K562 (cell line): ENCODE data around the gene TSPAN11. TPM values are rescaled to one million over a fixed set of nuclear protein-coding genes. Genes with fewer than 3 reads are reported as not detected.

Experiments used
- ATAC-seq: fragments of 200-7000 bp; cut with Tn5 transposase; 3 replicates; pipeline ENCODE4 v1.9.1; 2020; ENCODE audit warnings: moderate library complexity
- BruUV-seq: library from RNA; stranded (reverse); fragments of 400-500 nt; replicated peaks from 2 replicates; lab custom pipeline; 2021; lab: Mats Ljungman, UMichigan
- CTCF ChIA-PET: fragments of 300-600 bp; formaldehyde crosslinking; extraction: SDS; loops from one replicate; lab custom pipeline; 2021; ENCODE audit warnings: low intra/inter-chr PET ratio; lab: Yijun Ruan, JAX
- POLR2A ChIA-PET: fragments of 300-600, 350-650 bp; sonication (Branson Sonifier 250); formaldehyde crosslinking; extraction: SDS; loops from one replicate; lab custom pipeline; 2021; ENCODE audit warnings: antibody characterized with exemption, inconsistent platforms; lab: Yijun Ruan, JAX
- DNase-seq, 4 experiments: peaks; one replicate each; pipeline versions ENCODE4 v3.0.0 to v3.0.0-alpha.2; 2011 to 2018; ENCODE audit warnings: low spot score in 3 of 4, mixed read lengths in 3 of 4; ENCODE audit errors: extremely low read depth in 1 of 4
- FAIRE-seq: peaks from 2 replicates; lab custom pipeline; 2011; peaks lifted over from hg19 to GRCh38; lab: Jason Lieb, UNC
- H2AFZ ChIP-seq: 2 replicates; pipeline ENCODE4 v1.6.0; 2011; ENCODE audit warnings: low read depth, low read length, control low read depth, inconsistent platforms
- H3K27ac ChIP-seq: fragments of 200-600 bp; 3 replicates; pipeline ENCODE4 v1.8.0; 2011; ENCODE audit warnings: low read depth, mild to moderate bottlenecking, control low read depth, inconsistent platforms, low read length, moderate library complexity, mixed read lengths; ENCODE audit errors: extremely low read depth
- H3K27me3 ChIP-seq, 2 experiments: fragments of 300-600 bp in 1 of 2; 2 replicates in 1 of 2; 3 replicates in 1 of 2; pipeline versions ENCODE4 v1.6.0 to v1.8.0; 2011; ENCODE audit warnings: inconsistent platforms in 2 of 2, low read length in 2 of 2, mild to moderate bottlenecking in 1 of 2, mixed read lengths in 1 of 2, moderate library complexity in 1 of 2; ENCODE audit not compliant: control insufficient read depth in 2 of 2, insufficient read depth in 2 of 2
- H3K36me3 ChIP-seq: fragments of 300-600 bp; 3 replicates; pipeline ENCODE4 v1.8.0; 2011; ENCODE audit warnings: mild to moderate bottlenecking, low read length, inconsistent platforms; ENCODE audit not compliant: control insufficient read depth, insufficient read depth
- H3K4me1 ChIP-seq, 2 experiments: fragments of 200-600 bp in 1 of 2; replicated peaks in 1 of 2; 2 replicates in 1 of 2; 3 replicates in 1 of 2; pipeline versions ENCODE4 v1.5.1 to v1.8.0; 2011; ENCODE audit warnings: inconsistent platforms in 2 of 2, low read length in 2 of 2, mild to moderate bottlenecking in 1 of 2, mixed read lengths in 1 of 2, moderate library complexity in 1 of 2; ENCODE audit not compliant: control insufficient read depth in 2 of 2, insufficient read depth in 2 of 2
- H3K4me2 ChIP-seq: 2 replicates; pipeline ENCODE4 v1.6.1; 2011; ENCODE audit warnings: low read length, control low read depth, inconsistent platforms, mixed read lengths; ENCODE audit not compliant: insufficient read depth
- H3K4me3 ChIP-seq: fragments of 200-600 bp; sonication (generic), shearing (Covaris generic); 2 replicates; pipeline ENCODE4 v1.5.1; 2016; ENCODE audit warnings: control low read depth, inconsistent platforms
- H3K79me2 ChIP-seq: fragments of 200-600 bp; 3 replicates; pipeline ENCODE4 v1.8.0; 2011; ENCODE audit warnings: low read length, inconsistent platforms; ENCODE audit not compliant: control insufficient read depth, insufficient read depth
- H3K9ac ChIP-seq, 2 experiments: 2 replicates each; pipeline versions ENCODE4 v1.6.0 to v1.6.1; 2011; ENCODE audit warnings: low read depth in 2 of 2, low read length in 2 of 2, control low read depth in 1 of 2, inconsistent platforms in 1 of 2, mild to moderate bottlenecking in 1 of 2, mixed read lengths in 1 of 2; ENCODE audit not compliant: insufficient read depth in 1 of 2
- H3K9me1 ChIP-seq: one replicate; pipeline ENCODE4 v1.6.0; 2011; ENCODE audit warnings: inconsistent platforms, mild to moderate bottlenecking, low read length, moderate library complexity; ENCODE audit not compliant: control insufficient read depth, insufficient read depth
- H3K9me3 ChIP-seq: replicated peaks from 2 replicates; pipeline ENCODE4 v1.5.1; 2011; ENCODE audit warnings: low read depth, low read length, inconsistent platforms; ENCODE audit not compliant: control insufficient read depth, insufficient read depth
- H4K20me1 ChIP-seq: replicated peaks from 2 replicates; pipeline ENCODE4 v1.6.1; 2011; ENCODE audit warnings: low read length, inconsistent platforms, mixed read lengths; ENCODE audit not compliant: control insufficient read depth, insufficient read depth
- ADNP ChIP-seq: fragments of 200-800 bp; sonication (Bioruptor generic); IDR thresholded peaks from 2 replicates; pipeline ENCODE4 v1.6.1; 2016; ENCODE audit warnings: missing genetic modification characterization, missing compliant biosample characterization
- CHCHD3 ChIP-seq: fragments of 250-450 bp; sonication (Bioruptor Pico); IDR thresholded peaks from 2 replicates; pipeline ENCODE4 v2.1.2; 2022; ENCODE audit warnings: mild to moderate bottlenecking
- GTF2F1 ChIP-seq: IDR thresholded peaks from 2 replicates; pipeline ENCODE4 v1.6.1; 2011; ENCODE audit warnings: low read depth, low read length, improper control_type of control experiment
- HCFC1 ChIP-seq: IDR thresholded peaks from 2 replicates; pipeline ENCODE4 v1.6.1; 2012; ENCODE audit warnings: low read depth, low read length, improper control_type of control experiment
- IFI16 ChIP-seq: fragments of 250-450 bp; sonication (Bioruptor Pico); IDR thresholded peaks from 2 replicates; pipeline ENCODE4 v2.1.2; 2022; ENCODE audit warnings: mild to moderate bottlenecking, inconsistent platforms
- KDM5B ChIP-seq: fragments of 200-600 bp; sonication (generic); IDR thresholded peaks from 2 replicates; pipeline ENCODE4 v1.6.1; 2012; ENCODE audit warnings: low read depth, mild to moderate bottlenecking, moderate library complexity, low read length, control low read depth, inconsistent platforms; ENCODE audit not compliant: insufficient replicate concordance
- RUNX1 ChIP-seq: sonication (generic); IDR thresholded peaks from 2 replicates; pipeline ENCODE4 v1.6.1; 2016; ENCODE audit warnings: antibody characterized with exemption, low read depth
- STAT5A ChIP-seq: IDR thresholded peaks from 2 replicates; pipeline ENCODE4 v1.6.1; 2012; ENCODE audit warnings: low read length, inconsistent platforms, borderline replicate concordance
- TEAD4 ChIP-seq, 2 experiments: sonication (generic) in 1 of 2; formaldehyde crosslinking in 1 of 2; IDR thresholded peaks; 2 replicates each; pipeline versions ENCODE4 v1.6.1 to v1.8.0; 2012 to 2022; ENCODE audit warnings: borderline replicate concordance in 1 of 2, inconsistent platforms in 1 of 2, low read length in 1 of 2, mild to moderate bottlenecking in 1 of 2, missing genetic modification reagents in 1 of 2
- ZC3H8 ChIP-seq: fragments of 450-650 bp; IDR thresholded peaks from 2 replicates; pipeline ENCODE4 v1.6.1; 2017
- ZNF644 ChIP-seq: fragments of 200-800 bp; sonication (Bioruptor generic); IDR thresholded peaks from 2 replicates; pipeline ENCODE4 v1.6.1; 2016; ENCODE audit warnings: low read depth, missing genetic modification characterization, missing compliant biosample characterization
- ZNF696 ChIP-seq: fragments of 250-450 bp; sonication (Bioruptor Pico); conservative IDR thresholded peaks from 2 replicates; pipeline ENCODE4 v1.4.0; 2020; ENCODE audit warnings: mild to moderate bottlenecking, moderate library complexity
- WGBS: fragments of 100-300 bp; shearing (Covaris generic); methylation state at CpG from one replicate; pipeline ENCODE4 v1.1.6; 2016; ENCODE audit warnings: low coverage, mixed read lengths; ENCODE audit not compliant: insufficient coverage; ENCODE audit errors: missing lambda C conversion rate; 5-methylcytosine and 5-hydroxymethylcytosine counted together
- in situ Hi-C: fragments of 300-500 bp; cut with MboI; formaldehyde crosslinking; loops from 4 replicates; pipeline ENCODE4 v1.15.0; 2018; ENCODE audit warnings: inconsistent platforms, mixed read lengths
- intact Hi-C: fragments of 100-400 bp; cut with micrococcal nuclease; formaldehyde crosslinking; loops from 2 replicates; pipeline ENCODE4 v1.14.2; 2022
- polyA plus RNA-seq, 8 experiments: library from polyadenylated mRNA; depleted of rRNA in 4 of 8; stranded (reverse) in 5 of 8; unstranded in 3 of 8; fragments of >200 nt; fragmentation: Nextera tagmentation in 2 of 8; fragmentation: Illumina TruSeq in 1 of 8; extraction: Ambion mirVana in 2 of 8; extraction: Trizol in 1 of 8; gene quantifications; 2 replicates each; pipeline versions ENCODE4 v1.2.1 to v1.2.3, GENCODE V29; 2011 to 2014; ENCODE audit warnings: inconsistent platforms in 1 of 8, missing spikeins in 1 of 8
- total RNA-seq, 7 experiments: library from RNA; depleted of rRNA in 6 of 7; stranded (reverse); fragments of >200 nt in 6 of 7; fragmentation: Illumina TruSeq in 2 of 7; extraction: Trizol in 2 of 7; gene quantifications; 2 replicates each; pipeline versions ENCODE4 v1.2.1 to v1.2.3, GENCODE V29; 2011 to 2021; ENCODE audit warnings: low replicate concordance in 1 of 7
- TF ChIP-seq, protein P1 (sequence below): sonication (generic); formaldehyde crosslinking; IDR thresholded peaks from 2 replicates; pipeline ENCODE4 v1.4.0; 2020; ENCODE audit warnings: mild to moderate bottlenecking, missing genetic modification reagents
- TF ChIP-seq, protein P2 (sequence below): fragments of 450-650 bp; IDR thresholded peaks from 2 replicates; pipeline ENCODE4 v1.6.1; 2016; ENCODE audit warnings: missing biosample characterization, missing genetic modification characterization
- TF ChIP-seq, protein P3 (sequence below), 2 experiments: fragments of 250-450 bp in 1 of 2; fragments of 450-650 bp in 1 of 2; sonication (Bioruptor Pico) in 1 of 2; IDR thresholded peaks; 2 replicates each; pipeline versions ENCODE4 v1.6.1 to v1.8.0; 2016 to 2021; ENCODE audit warnings: mild to moderate bottlenecking in 2 of 2, moderate library complexity in 2 of 2, missing compliant biosample characterization in 1 of 2, missing genetic modification characterization in 1 of 2
- TF ChIP-seq, protein P4 (sequence below): fragments of 450-650 bp; IDR thresholded peaks from 2 replicates; pipeline ENCODE4 v1.6.1; 2016

Gene TSPAN11
- total and polyA plus RNA-seq, 9 of the 15 experiments (the other 6 are each of a cell fraction or from before 2014, with no cell fraction given): not detected

DNA sequence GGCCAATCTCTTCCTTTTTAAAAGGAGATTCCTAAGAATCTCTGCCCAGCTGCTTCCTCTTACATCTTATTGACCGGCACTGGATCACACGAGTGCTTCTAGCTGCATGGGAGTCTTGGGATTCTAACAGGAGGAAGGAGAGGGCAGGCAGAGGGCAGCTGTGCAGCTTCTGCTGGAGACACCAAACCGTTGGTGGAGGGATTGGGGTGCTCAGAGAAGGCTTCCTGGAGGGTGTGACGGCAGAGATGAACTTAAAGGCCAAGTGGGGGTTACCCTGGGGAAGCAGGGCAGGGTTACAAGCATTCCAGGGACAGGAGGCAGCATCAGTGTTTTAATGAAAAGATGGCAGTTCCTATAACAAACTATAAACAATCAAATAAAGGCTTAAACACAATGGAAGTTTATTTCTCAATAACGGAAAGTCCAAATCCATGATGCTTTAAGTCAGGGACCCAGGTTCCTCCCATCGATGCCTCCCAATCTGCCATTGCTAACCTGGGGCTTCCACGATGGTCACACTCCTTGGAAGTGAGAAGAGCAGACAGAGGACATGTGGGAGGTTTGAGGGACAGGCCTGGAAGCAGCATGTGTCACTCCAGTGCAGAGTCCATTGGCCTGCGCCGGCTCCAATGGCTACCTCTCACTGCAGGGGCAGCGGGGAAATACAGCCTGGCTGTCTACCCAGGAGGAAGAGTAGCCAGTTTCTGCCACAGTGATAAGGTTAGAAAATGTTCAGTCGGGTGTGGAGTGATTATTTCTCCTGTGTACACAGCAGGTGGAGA lies 94.0 kb downstream of the TSPAN11 start (continued):
- TF ChIP-seq, protein P1, sequence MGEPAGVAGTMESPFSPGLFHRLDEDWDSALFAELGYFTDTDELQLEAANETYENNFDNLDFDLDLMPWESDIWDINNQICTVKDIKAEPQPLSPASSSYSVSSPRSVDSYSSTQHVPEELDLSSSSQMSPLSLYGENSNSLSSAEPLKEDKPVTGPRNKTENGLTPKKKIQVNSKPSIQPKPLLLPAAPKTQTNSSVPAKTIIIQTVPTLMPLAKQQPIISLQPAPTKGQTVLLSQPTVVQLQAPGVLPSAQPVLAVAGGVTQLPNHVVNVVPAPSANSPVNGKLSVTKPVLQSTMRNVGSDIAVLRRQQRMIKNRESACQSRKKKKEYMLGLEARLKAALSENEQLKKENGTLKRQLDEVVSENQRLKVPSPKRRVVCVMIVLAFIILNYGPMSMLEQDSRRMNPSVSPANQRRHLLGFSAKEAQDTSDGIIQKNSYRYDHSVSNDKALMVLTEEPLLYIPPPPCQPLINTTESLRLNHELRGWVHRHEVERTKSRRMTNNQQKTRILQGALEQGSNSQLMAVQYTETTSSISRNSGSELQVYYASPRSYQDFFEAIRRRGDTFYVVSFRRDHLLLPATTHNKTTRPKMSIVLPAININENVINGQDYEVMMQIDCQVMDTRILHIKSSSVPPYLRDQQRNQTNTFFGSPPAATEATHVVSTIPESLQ (CRISPR knock-in tag): no peak
- TF ChIP-seq ZNF644 (tag) (no peak), HCFC1 (no peak)

GRCh38 chr12:31021181-31021580 lies 94.6 kb downstream of the TSPAN11 start:
- Histone ChIP-seq H3K9ac (no peak overlapping the region), H3K9me1 (no peaks in the 10 kb centered on the region), H3K36me3 (no peaks in the 10 kb centered on the region), H3K27me3 (peaks cover 16 to 38% of the 10 kb centered on the region in 2 experiments), H3K9me3 (no peaks in the 10 kb centered on the region), H4K20me1 (no peaks in the 10 kb centered on the region), H3K4me2 (no peak overlapping the region), H3K79me2 (no peaks in the 10 kb centered on the region), H3K4me1 (no peaks in the 10 kb centered on the region; a peak in 1 of 5 replicates), H2AFZ (no peak overlapping the region), H3K27ac (no peak overlapping the region), H3K4me3 (no peak overlapping the region)
- CTCF ChIA-PET: no interaction called here
- BruUV-seq: no TSS peak
- TF ChIP-seq TEAD4 (IDR thresholded peaks at IDR 0.05; ENCODE audit: low read length) (no peak), TEAD4 (CRISPR knock-in tag; IDR thresholded peaks at IDR 0.05; ENCODE audit: borderline replicate concordance) (no peak), RUNX1 (no peak), IFI16 (no peak), CHCHD3 (CRISPR knock-in tag) (no peak), ZNF696 (no peak), KDM5B (no peak), GTF2F1 (no peak), ZC3H8 (no peak), ADNP (tag) (no peak), STAT5A (no peak)
- TF ChIP-seq, protein P2, sequence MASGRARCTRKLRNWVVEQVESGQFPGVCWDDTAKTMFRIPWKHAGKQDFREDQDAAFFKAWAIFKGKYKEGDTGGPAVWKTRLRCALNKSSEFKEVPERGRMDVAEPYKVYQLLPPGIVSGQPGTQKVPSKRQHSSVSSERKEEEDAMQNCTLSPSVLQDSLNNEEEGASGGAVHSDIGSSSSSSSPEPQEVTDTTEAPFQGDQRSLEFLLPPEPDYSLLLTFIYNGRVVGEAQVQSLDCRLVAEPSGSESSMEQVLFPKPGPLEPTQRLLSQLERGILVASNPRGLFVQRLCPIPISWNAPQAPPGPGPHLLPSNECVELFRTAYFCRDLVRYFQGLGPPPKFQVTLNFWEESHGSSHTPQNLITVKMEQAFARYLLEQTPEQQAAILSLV (tag): no peak
- TF ChIP-seq, protein P3, sequence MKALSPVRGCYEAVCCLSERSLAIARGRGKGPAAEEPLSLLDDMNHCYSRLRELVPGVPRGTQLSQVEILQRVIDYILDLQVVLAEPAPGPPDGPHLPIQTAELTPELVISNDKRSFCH (CRISPR knock-in tag; IDR thresholded peaks at IDR 0.05): no peak
- TF ChIP-seq, protein P3 (tag; IDR thresholded peaks at IDR 0.05): no peak
- TF ChIP-seq, protein P4, sequence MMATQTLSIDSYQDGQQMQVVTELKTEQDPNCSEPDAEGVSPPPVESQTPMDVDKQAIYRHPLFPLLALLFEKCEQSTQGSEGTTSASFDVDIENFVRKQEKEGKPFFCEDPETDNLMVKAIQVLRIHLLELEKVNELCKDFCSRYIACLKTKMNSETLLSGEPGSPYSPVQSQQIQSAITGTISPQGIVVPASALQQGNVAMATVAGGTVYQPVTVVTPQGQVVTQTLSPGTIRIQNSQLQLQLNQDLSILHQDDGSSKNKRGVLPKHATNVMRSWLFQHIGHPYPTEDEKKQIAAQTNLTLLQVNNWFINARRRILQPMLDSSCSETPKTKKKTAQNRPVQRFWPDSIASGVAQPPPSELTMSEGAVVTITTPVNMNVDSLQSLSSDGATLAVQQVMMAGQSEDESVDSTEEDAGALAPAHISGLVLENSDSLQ: no peak
- no peak for DNase-seq
- no peak for ATAC-seq
- WGBS: 0% methylated on average over 3 of the region's 3 CpGs
- no peak for FAIRE-seq
- intact Hi-C loops: no loop called here
- POLR2A ChIA-PET: interaction anchor here (1.4 kb wide), 1 partner anchor 10 kb away, joined by 5 read pairs; no protein-coding TSS in a partner anchor
- in situ Hi-C loops: no loop called here
